ENCODE data around the gene SERPIND1.

SERPIND1 gene

DNA sequence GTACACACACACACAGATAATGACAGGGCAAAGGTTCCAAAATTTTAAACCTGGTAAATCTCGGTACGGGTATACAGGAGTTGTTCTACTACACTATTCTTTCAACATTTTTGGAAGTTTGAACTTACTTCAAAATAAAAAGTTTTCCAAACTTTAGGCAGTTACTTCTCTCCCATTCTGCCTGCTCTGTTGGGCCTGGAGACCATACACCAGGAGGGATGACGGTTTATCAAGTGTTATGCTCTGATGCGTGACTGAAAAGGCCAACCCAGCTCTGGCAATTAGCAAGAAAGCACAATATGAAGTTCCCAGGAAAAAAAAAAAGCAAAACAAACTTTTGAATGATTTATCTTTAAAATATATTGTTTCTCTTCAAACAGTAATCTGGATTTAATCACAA, 969 bp downstream of the SERPIND1 start (continued):
- TF ChIP-seq, protein P1, sequence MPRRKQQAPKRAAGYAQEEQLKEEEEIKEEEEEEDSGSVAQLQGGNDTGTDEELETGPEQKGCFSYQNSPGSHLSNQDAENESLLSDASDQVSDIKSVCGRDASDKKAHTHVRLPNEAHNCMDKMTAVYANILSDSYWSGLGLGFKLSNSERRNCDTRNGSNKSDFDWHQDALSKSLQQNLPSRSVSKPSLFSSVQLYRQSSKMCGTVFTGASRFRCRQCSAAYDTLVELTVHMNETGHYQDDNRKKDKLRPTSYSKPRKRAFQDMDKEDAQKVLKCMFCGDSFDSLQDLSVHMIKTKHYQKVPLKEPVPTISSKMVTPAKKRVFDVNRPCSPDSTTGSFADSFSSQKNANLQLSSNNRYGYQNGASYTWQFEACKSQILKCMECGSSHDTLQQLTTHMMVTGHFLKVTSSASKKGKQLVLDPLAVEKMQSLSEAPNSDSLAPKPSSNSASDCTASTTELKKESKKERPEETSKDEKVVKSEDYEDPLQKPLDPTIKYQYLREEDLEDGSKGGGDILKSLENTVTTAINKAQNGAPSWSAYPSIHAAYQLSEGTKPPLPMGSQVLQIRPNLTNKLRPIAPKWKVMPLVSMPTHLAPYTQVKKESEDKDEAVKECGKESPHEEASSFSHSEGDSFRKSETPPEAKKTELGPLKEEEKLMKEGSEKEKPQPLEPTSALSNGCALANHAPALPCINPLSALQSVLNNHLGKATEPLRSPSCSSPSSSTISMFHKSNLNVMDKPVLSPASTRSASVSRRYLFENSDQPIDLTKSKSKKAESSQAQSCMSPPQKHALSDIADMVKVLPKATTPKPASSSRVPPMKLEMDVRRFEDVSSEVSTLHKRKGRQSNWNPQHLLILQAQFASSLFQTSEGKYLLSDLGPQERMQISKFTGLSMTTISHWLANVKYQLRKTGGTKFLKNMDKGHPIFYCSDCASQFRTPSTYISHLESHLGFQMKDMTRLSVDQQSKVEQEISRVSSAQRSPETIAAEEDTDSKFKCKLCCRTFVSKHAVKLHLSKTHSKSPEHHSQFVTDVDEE (CRISPR knock-in tag; IDR thresholded peaks at IDR 0.05): no peak
- TF ChIP-seq ZC3H10 (CRISPR knock-in tag; IDR thresholded peaks at IDR 0.05) (no peak), ZFP30 (CRISPR knock-in tag; IDR thresholded peaks at IDR 0.05) (no peak), PPARA (CRISPR knock-in tag; IDR thresholded peaks at IDR 0.05; ENCODE audit: borderline replicate concordance) (no peak)

DNA sequence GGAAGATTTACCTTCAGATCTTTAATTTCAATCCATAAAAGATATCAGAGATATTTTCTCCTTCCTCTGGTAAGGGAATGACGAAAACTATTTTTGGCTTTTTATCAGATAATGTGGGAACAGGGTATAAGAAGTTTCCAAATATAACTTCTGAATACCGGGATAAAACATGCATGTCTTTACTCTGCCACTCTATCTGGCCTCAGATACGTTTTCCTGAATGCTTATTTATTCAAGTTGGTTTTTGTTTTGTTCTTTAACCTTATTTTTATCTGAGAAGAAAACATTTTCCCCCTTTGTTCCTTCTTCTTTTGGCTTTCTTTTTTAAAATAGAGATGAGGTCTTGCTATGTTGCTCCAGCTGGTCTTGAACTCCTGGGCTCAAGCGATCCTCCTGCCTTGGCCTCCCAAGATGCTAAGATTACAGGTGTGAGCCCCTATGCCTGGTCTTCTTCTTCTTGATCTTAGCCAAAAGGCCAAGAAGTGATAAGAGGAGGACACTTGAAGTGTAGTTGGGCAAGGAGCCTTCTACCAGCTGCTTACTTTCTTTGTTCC, 1.5 kb downstream of the SERPIND1 start:
- no peak for TF ChIP-seq OSR1 (CRISPR knock-in tag; IDR thresholded peaks at IDR 0.05)
- ATAC-seq: no peak

DNA sequence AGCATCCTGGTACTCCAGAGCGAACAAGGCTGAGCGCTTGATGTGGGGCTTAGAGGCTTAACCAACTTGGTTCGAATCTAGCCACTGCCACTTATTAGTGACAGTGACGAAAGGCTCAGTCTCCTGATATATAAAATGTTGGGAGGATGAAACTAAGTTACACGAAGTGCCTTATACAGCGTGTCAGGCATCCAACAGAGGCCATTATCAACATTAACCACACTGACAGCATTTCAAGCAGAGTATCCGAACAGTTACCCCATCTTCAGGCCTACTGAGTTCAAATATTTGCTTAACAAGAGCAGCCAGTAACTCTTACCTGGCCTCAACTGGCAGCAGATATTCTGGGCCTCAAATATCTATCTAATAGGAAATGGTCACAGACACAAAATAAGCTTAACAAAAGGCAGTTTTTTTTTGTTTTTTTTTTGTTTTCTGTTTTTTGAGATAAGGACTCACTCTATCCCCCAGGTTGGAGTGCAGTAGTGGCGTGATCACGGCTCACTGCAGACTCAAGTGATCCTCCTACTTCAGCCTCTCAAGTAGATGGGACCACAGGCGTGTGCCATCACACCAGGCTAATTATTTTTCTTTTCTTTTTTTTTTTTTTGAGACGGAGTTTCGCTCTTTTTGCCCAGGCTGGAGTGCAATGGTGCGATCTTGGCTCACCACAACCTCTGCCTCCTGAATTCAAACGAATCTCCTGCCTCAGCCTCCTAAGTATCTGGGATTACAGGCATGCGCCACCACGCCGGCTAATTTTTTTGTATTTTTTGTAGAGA, 2.9 kb downstream of the SERPIND1 start:
- TF ChIP-seq GLIS3 (CRISPR knock-in tag; IDR thresholded peaks at IDR 0.05) (no peak), SNAI2 (CRISPR knock-in tag; IDR thresholded peaks at IDR 0.05) (no peak), ZNF8 (CRISPR knock-in tag; IDR thresholded peaks at IDR 0.05) (no peak), RARB (CRISPR knock-in tag; IDR thresholded peaks at IDR 0.05) (no peak), ESRRG (CRISPR knock-in tag; IDR thresholded peaks at IDR 0.05) (no peak), BACH2 (CRISPR knock-in tag; IDR thresholded peaks at IDR 0.05; ENCODE audit: borderline replicate concordance) (no peak), CSDC2 (CRISPR knock-in tag; IDR thresholded peaks at IDR 0.05) (no peak), TCF4 (CRISPR knock-in tag; IDR thresholded peaks at IDR 0.05; ENCODE audit: borderline replicate concordance) (no peak), ARNTL (CRISPR knock-in tag; IDR thresholded peaks at IDR 0.05; ENCODE audit: borderline replicate concordance, low read depth) (no peak), ZNF565 (CRISPR knock-in tag; conservative IDR thresholded peaks at IDR 0.05; ENCODE audit: low read depth) (no peak), ZFP30 (CRISPR knock-in tag; IDR thresholded peaks at IDR 0.05) (no peak), ZFP3 (CRISPR knock-in tag; IDR thresholded peaks at IDR 0.05) (no peak), ZC3H10 (CRISPR knock-in tag; IDR thresholded peaks at IDR 0.05) (no peak), TOX (CRISPR knock-in tag; IDR thresholded peaks at IDR 0.05; ENCODE audit: borderline replicate concordance) (no peak)
- TF ChIP-seq, protein P2, sequence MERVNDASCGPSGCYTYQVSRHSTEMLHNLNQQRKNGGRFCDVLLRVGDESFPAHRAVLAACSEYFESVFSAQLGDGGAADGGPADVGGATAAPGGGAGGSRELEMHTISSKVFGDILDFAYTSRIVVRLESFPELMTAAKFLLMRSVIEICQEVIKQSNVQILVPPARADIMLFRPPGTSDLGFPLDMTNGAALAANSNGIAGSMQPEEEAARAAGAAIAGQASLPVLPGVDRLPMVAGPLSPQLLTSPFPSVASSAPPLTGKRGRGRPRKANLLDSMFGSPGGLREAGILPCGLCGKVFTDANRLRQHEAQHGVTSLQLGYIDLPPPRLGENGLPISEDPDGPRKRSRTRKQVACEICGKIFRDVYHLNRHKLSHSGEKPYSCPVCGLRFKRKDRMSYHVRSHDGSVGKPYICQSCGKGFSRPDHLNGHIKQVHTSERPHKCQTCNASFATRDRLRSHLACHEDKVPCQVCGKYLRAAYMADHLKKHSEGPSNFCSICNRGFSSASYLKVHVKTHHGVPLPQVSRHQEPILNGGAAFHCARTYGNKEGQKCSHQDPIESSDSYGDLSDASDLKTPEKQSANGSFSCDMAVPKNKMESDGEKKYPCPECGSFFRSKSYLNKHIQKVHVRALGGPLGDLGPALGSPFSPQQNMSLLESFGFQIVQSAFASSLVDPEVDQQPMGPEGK (CRISPR knock-in tag; IDR thresholded peaks at IDR 0.05; ENCODE audit: borderline replicate concordance): no peak
- TF ChIP-seq, protein P3, sequence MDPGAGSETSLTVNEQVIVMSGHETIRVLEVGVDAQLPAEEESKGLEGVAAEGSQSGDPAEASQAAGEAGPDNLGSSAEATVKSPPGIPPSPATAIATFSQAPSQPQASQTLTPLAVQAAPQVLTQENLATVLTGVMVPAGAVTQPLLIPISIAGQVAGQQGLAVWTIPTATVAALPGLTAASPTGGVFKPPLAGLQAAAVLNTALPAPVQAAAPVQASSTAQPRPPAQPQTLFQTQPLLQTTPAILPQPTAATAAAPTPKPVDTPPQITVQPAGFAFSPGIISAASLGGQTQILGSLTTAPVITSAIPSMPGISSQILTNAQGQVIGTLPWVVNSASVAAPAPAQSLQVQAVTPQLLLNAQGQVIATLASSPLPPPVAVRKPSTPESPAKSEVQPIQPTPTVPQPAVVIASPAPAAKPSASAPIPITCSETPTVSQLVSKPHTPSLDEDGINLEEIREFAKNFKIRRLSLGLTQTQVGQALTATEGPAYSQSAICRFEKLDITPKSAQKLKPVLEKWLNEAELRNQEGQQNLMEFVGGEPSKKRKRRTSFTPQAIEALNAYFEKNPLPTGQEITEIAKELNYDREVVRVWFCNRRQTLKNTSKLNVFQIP (CRISPR knock-in tag; IDR thresholded peaks at IDR 0.05; ENCODE audit: borderline replicate concordance, low read depth): no peak
- TF ChIP-seq, protein P1 (CRISPR knock-in tag; IDR thresholded peaks at IDR 0.05): no peak
- TF ChIP-seq, protein P4, sequence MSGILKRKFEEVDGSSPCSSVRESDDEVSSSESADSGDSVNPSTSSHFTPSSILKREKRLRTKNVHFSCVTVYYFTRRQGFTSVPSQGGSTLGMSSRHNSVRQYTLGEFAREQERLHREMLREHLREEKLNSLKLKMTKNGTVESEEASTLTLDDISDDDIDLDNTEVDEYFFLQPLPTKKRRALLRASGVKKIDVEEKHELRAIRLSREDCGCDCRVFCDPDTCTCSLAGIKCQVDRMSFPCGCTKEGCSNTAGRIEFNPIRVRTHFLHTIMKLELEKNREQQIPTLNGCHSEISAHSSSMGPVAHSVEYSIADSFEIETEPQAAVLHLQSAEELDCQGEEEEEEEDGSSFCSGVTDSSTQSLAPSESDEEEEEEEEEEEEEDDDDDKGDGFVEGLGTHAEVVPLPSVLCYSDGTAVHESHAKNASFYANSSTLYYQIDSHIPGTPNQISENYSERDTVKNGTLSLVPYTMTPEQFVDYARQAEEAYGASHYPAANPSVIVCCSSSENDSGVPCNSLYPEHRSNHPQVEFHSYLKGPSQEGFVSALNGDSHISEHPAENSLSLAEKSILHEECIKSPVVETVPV (CRISPR knock-in tag; IDR thresholded peaks at IDR 0.05): no peak
- TF ChIP-seq, protein P5, sequence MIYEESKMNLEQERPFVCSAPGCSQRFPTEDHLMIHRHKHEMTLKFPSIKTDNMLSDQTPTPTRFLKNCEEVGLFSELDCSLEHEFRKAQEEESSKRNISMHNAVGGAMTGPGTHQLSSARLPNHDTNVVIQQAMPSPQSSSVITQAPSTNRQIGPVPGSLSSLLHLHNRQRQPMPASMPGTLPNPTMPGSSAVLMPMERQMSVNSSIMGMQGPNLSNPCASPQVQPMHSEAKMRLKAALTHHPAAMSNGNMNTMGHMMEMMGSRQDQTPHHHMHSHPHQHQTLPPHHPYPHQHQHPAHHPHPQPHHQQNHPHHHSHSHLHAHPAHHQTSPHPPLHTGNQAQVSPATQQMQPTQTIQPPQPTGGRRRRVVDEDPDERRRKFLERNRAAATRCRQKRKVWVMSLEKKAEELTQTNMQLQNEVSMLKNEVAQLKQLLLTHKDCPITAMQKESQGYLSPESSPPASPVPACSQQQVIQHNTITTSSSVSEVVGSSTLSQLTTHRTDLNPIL (CRISPR knock-in tag; IDR thresholded peaks at IDR 0.05; ENCODE audit: low read depth): no peak
- ATAC-seq: no peak
